Measurements from ENCODE around the gene TBCD.
A peak's percentile ranks its signal among the peaks of the same experiment; 100 is the strongest.

TBCD gene

DNA sequence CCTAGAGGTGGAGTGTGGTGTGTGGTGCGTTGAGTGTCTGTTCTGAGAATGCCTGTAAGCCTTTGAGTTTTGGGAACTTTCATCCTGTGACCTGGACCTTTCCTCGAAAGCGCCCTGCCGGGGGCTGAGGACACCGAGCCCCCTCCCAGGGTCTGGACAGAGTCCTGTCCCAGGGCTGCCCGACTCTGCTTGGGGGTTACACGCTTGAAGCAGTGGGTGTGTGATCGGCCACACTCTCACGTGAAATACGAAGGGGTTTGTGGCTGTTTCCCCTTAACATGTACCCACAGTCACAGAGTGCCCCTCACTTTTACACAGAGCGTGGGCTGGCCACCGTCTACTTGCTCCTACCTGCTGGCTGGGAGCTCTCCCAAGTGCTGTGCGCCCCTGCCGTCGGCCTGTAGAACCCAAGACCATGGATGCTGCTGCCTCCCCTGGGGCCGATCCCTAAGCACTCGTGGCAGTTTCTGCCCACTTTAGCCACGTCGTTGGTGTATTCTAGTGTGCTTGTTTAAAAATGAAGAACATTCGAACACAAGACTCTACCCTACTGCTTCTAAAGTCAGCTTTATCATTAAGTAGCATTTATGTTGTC lies 81.1 kb downstream of the TBCD start:
- DNase-seq (ENCODE audit: low read depth), result no peak

DNA sequence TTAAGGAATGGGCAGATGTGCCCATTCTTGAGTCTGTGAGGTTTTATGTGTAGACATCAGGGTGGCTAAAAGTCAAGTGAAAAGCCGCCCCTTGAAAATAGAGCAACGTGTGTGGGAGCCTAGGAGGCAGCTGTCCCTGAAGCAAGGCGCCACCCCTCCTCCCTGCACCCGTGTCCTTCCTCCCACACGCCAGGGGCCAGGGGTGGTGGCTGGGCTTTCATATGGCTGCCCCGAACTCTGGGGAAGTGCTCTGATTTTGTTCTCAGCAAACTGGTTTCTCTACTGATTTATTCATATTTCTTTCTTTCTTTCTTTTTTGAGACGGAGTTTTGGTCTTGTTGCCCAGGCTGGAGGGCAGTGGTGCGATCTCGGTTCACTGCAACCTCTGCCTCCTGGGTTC lies 83.3 kb downstream of the TBCD start:
- no peak for DNase-seq (ENCODE audit: low read depth)

- DNase-seq (ENCODE audit: low read depth), result no peak
These were observed 84.1 kb downstream of the TBCD start for GRCh38 chr17:82835766-82836512.

DNA sequence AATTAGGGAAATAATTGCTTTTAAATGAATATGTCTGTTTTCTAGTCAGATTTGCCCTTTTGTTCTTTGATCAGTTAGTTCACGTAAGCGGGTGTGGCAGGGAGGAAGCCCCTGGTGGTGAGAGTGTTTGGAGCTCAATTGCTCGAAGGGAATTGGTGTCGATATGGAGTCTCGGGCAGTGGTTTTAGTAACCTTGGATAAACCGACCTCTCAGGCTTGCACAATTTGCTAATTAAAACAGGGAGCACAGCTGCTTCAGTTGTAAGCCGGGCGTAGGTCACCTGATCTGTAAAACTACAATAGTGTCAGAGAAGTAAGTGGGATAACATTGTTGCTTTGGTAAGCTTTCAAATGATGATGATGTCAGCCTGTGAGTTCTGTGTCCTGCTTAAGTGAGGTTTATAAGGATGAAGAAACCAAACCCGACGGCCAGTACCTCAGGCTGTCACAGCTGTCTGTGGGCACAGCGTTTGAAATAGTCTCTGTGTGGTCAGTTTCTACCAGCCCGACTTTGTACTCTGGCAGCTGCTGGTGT lies 85.0 kb downstream of the TBCD start:
- peak; percentile 3 for DNase-seq (ENCODE audit: low read depth)

- DNase-seq (ENCODE audit: low read depth), result no peak
These were observed 85.9 kb downstream of the TBCD start for GRCh38 chr17:82837586-82838320.

DNA sequence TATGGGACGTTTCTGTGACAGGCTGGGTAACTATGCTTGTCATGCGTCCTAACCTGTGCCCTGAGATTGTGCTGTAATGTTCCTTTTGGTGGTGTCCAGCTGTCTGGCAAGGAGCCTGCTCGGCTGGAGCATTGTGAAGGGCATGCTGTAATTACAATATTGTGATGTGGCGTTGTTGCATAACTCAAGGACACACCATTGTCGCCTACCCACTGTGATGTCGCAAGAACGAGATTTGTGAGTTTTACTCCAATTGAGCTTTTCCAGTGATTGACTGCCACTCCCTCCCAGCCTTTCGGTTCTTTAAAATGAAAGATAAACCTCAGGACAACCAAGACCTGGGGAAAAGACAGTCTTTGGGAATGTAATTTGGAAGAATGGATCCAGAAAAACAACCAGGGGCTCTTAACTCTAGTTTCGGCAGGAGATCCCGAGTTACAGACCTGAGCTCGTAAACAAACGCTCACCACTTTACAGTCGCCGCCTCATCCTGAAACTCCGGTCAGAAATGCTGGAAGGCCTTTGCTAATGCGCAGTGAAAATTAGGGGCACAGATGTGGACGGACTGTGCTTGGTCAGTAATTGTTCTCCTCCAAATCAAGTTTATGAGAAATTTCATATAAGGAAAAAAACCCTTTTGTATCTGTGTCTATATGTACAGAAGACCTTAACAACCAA lies 86.7 kb downstream of the TBCD start:
- peak; percentile 41 for DNase-seq (ENCODE audit: low read depth)

DNA sequence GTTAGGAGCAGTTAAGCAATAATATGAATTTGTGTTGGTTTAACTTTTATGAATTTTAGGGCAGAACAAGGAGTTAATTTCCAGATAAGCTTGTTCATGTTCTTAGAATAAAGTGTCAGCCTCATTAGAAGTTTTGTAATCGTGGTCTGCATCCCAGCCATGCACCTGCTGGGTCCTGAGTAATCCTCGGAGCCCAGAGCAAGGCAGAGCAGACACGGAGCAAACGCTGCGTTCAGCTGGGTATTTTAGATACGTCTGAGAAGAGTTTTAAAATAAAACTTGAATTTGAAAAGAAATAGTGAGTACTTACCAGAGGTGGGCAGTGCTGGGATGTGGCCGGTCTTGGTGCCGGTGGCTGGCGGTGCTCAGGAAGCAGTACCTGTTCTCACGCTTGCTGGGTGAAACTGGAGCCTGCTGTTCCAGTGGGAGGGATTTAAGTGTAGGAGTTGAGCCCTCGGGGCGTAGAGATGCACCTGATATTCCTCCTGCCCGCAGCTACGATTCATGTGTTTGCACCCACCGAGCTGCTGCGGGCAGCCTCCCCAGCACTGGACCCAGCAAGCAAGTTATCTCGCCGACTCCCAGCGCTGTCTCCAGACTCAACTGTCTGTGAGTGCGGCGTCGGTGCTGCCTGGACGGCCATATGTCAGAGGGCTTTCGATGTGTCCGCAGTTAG lies 87.9 kb downstream of the TBCD start, which contains the start of gene ZNF750:
ZNF750 (minus strand) TSS at position 406 of the 676 bp plus-strand sequence. CDS start 7,568 bp downstream, outside the sequence.
- DNase-seq (ENCODE audit: low read depth), result no peak

- no peak for DNase-seq (ENCODE audit: low read depth)
These were observed 88.6 kb downstream of the TBCD start for GRCh38 chr17:82840431-82840831.

GRCh38 chr17:82841921-82842596 lies 90.2 kb downstream of the TBCD start:
- DNase-seq (ENCODE audit: low read depth), result no peak

DNA sequence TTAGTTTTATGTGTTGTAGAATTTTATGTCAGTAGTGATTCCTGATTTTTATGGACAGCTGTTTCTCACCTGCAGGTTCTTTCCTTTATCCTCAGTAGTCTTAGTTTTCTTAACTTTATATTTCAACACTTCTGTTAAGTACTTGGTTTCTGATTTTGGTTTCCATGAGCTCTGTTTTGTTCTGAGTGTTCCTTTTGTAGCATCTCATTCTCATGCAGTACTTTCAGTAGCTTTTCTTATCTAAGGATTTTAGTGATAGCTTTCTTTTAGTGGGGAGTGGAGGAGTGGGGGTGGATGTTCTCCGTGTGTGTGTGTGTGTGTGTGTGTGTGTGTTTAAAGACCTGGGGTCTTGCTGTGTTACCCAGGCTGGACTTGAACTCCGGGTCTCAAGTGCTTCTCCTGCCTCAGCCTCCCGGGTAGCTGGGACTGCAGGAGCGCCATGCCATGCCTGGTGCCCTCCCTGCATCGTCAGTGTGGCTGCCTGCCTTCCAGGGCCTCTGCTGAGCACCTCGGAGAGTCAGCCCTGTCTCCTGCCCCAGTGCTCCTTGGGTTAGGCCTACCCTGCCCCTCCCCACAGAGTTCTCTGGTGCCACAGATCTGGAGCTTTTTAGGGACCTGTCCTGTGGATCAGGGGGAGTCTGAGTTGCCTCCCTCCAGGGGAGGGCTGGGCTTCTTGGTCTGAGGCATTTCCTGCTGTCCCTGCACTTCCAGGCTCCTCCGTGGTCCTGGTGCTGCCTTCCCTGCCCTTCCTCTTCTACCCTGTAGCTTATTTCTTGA lies 92.2 kb downstream of the TBCD start:
- DNase-seq (ENCODE audit: low read depth), result no peak

- no peak for DNase-seq (ENCODE audit: low read depth)
These were observed 92.9 kb downstream of the TBCD start for GRCh38 chr17:82844796-82845162.

DNA sequence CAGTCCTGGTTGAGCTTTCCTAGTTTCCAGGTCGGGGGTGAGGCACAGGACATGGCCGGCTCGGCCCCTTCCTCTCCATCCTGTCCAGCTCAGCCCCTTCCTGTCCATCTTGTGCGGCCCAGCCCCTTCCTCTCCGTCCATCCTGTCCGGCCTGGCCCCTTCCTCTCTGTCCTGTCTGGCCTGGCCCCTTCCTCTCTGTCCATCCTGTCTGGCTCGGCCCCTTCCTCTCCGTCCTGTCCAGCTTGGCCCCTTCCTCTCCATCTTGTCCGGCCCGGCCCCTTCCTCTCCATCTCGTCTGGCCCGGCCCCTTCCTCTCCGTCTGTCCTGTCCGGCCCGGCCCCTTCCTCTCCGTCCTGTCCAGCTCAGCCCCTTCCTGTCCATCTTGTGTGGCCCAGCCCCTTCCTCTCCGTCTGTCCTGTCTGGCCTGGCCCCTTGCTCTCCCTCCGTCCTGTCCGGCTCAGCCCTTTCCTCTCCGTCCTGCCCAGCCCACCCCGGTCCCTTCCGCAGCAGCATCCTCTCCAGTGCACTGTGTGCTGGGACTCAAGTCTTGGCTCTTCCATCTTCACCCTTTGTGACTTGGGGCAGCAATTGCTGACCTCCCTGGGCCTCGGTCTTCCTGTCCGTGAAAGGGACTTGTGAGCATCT lies 93.4 kb downstream of the TBCD start:
- DNase-seq (ENCODE audit: low read depth), result no peak

DNA sequence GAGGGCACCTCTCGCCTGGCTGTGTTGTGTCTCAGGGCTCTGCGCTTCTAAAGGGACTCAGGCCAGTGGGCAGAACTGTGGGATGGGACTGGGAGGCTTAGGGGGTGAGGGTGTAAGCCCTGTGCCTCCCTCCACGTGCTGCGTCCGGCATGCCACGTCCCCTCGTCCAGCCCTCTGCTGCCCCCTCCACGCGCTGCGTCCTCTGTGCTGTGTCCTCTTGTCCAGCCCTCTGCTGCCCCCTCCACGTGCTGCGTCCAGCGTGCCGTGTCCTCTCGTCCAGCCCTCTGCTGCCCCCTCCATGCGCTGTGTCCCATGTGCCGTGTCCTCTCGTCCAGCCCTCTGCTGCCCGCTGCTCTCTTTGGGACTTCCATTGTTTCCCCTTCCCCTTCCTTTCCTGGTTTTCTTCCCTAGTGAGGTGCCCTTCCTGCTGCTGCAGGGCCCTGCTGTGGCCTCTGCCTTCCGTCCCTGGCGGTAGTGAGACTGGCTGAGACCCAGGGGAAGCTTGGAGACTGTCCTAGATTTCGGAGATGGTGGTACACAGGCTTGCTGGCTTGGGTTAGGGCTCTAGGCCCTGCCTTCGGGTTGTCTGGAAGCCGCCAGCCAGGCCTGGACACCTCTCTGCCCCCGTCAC lies 94.3 kb downstream of the TBCD start:
- DNase-seq (ENCODE audit: low read depth), result no peak

DNA sequence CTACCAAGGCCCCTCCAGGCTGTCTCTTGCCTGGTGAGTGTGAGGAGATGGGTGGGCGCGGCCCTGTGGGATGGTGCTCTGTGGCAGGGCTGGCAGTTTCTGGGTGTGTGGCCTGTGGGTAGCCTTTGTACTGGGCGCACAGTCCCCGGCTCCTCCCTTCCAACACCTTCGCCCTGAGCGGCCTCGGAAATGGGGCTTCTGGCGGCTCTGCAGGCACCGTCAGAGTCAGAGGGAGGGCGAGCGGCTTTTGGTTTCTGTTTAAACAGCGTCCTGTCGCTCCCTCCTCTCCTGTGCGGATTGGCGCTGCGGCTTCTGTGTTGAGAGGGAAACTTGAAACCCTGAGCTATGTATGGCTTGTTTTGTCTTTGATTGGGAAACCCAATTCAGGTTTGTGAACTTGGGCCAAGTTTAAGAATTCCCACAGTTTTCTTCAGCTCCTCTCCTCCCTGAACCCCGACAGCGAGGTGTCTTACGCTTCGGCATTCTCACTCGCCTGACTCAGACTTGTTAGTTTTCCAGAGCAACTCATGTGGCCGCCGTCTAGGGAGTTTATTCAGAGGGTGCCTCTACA lies 96.2 kb downstream of the TBCD start:
- no peak for DNase-seq (ENCODE audit: low read depth)

GRCh38 chr17:82849076-82849945 lies 97.4 kb downstream of the TBCD start:
- no peak for DNase-seq (ENCODE audit: low read depth)

DNA sequence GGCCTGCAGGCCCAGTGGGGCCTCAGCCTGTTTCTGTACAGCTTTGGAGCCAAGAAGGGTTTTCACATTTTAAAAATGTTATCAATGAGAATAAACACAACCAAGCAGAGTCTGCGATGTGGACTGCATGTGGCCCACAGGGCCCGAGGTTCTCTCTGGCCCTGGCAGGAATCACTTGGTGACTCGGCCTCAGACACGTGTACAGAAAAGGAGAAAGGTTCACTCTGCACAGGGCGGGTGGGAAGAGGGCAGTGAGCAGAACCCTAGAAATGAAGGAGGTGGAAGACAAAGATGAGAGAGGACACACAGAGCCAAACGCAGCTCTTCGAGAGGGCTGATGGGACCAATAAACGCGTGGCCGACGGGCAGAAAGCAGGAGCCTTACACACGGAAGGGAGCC lies 99.5 kb downstream of the TBCD start:
- DNase-seq (ENCODE audit: low read depth), result no peak

GRCh38 chr17:82854226-82854625 lies 102.4 kb downstream of the TBCD start:
- no peak for DNase-seq (ENCODE audit: low read depth)

DNA sequence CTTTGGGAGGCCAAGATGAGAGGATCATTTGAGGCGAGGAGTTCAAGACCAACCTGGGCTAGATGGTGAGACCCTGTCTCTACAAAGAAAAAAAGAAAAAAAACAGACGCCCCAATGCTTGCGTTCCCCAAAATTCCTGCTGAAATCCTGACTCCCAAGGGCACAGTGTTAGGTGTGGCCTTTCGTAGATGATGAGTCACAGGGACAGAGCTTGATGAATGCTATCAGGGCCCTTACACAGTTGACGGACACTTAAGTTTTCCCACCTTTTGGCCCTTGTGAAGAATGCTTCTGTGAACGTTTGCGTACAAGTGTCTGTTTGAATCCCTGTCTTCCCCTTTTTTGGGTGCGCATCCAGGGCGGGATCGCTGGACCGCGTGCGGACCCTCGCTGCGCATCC lies 104.5 kb downstream of the TBCD start:
- no peak for DNase-seq (ENCODE audit: low read depth)

Data from GM04503 (cell line).